H1 (cell line): Measurements from ENCODE around the gene DOCK1. TPM values are rescaled to one million over a fixed set of nuclear protein-coding genes. Genes with fewer than 3 reads are reported as not detected.

Source experiments
- CTCF ChIA-PET: fragments of 300-600 bp; sonication (Branson Sonifier 250); formaldehyde crosslinking; loops from one replicate; lab custom pipeline; 2021; ENCODE audit not compliant: partially characterized antibody; lab: Charles Lee
- POLR2A ChIA-PET: fragments of 300-600 bp; sonication (Branson Sonifier 250); formaldehyde crosslinking; loops from one replicate; lab custom pipeline; 2021; ENCODE audit warnings: inconsistent platforms; ENCODE audit not compliant: partially characterized antibody; lab: Charles Lee
- DNase-seq, 2 experiments: peaks; one replicate each; pipeline versions ENCODE4 v3.0.0 to v3.0.0-alpha.2; 2010 to 2022; ENCODE audit warnings: low spot score in 2 of 2, low read depth in 1 of 2, mixed read lengths in 1 of 2
- FAIRE-seq: peaks from 2 replicates; lab custom pipeline; 2011; peaks lifted over from hg19 to GRCh38; lab: Jason Lieb, UNC
- H2AFZ ChIP-seq: 2 replicates; pipeline ENCODE4 v1.8.1; 2012; ENCODE audit warnings: low read length, inconsistent platforms
- H2AK5ac ChIP-seq: 2 replicates; pipeline ENCODE4 v1.6.1; 2013; ENCODE audit warnings: low read depth, low read length
- H2BK120ac ChIP-seq: replicated peaks from 2 replicates; pipeline ENCODE3; 2013; ENCODE audit warnings: low read depth, low read length, inconsistent platforms
- H2BK12ac ChIP-seq: 2 replicates; pipeline ENCODE4 v1.6.1; 2013; ENCODE audit warnings: low read depth, low read length
- H2BK15ac ChIP-seq: 2 replicates; pipeline ENCODE4 v1.6.1; 2013; ENCODE audit warnings: low read length
- H2BK20ac ChIP-seq: 2 replicates; pipeline ENCODE4 v1.6.1; 2013; ENCODE audit warnings: low read length
- H2BK5ac ChIP-seq: 2 replicates; pipeline ENCODE4 v1.6.1; 2013; ENCODE audit warnings: low read depth, low read length
- H3K14ac ChIP-seq: 2 replicates; pipeline ENCODE4 v1.6.1; 2013; ENCODE audit warnings: inconsistent platforms; ENCODE audit not compliant: insufficient read length
- H3K18ac ChIP-seq: 2 replicates; pipeline ENCODE4 v1.6.1; 2013; ENCODE audit warnings: low read length; ENCODE audit errors: extremely low read depth
- H3K23ac ChIP-seq: 2 replicates; pipeline ENCODE4 v1.6.1; 2013; ENCODE audit warnings: inconsistent platforms; ENCODE audit not compliant: insufficient read length
- H3K23me2 ChIP-seq: 2 replicates; pipeline ENCODE4 v1.6.1; 2013; ENCODE audit warnings: low read depth, low read length
- H3K27ac ChIP-seq: 2 replicates; pipeline ENCODE4 v1.6.1; 2011; ENCODE audit warnings: low read depth, low read length, inconsistent platforms
- H3K27me3 ChIP-seq, 4 experiments: replicated peaks in 1 of 4; 1 replicate in 1 of 4; 2 replicates in 3 of 4; pipeline versions ENCODE4 v1.6.1 to v1.8.1; 2011 to 2013; ENCODE audit warnings: low read length in 3 of 4, mild to moderate bottlenecking in 3 of 4, inconsistent platforms in 2 of 4, mixed read lengths in 2 of 4, moderate library complexity in 1 of 4; ENCODE audit not compliant: control insufficient read depth in 3 of 4, insufficient read depth in 3 of 4; ENCODE audit errors: extremely low read depth in 1 of 4
- H3K36me3 ChIP-seq, 4 experiments: 2 replicates each; pipeline versions ENCODE4 v1.6.1 to v1.8.1; 2011 to 2013; ENCODE audit warnings: mild to moderate bottlenecking in 4 of 4, low read length in 3 of 4, moderate library complexity in 2 of 4, control low read depth in 1 of 4, inconsistent platforms in 1 of 4; ENCODE audit not compliant: insufficient read depth in 4 of 4, control insufficient read depth in 2 of 4
- H3K4ac ChIP-seq: replicated peaks from 2 replicates; pipeline ENCODE3; 2013; ENCODE audit warnings: low read length, low read depth, mixed read lengths, inconsistent platforms; ENCODE audit not compliant: insufficient read length
- H3K4me1 ChIP-seq, 4 experiments: replicated peaks in 1 of 4; 1 replicate in 1 of 4; 2 replicates in 3 of 4; pipeline versions ENCODE4 v1.6.1 to v1.8.1; 2011 to 2013; ENCODE audit warnings: low read length in 3 of 4, inconsistent platforms in 2 of 4, mixed read lengths in 1 of 4; ENCODE audit not compliant: insufficient read depth in 4 of 4, control insufficient read depth in 3 of 4
- H3K4me2 ChIP-seq, 2 experiments: 2 replicates each; pipeline versions ENCODE4 v1.6.1 to v1.8.1; 2011 to 2013; ENCODE audit warnings: low read depth in 2 of 2, low read length in 2 of 2, control low read depth in 1 of 2, inconsistent platforms in 1 of 2, mild to moderate bottlenecking in 1 of 2; ENCODE audit not compliant: insufficient read depth in 1 of 2
- H3K4me3 ChIP-seq, 4 experiments: fragments of 200-600, 300-600 bp in 1 of 4; sonication (generic), shearing (Covaris generic), sonication (Bioruptor Twin) in 1 of 4; 2 replicates each; pipeline versions ENCODE4 v1.5.1 to v1.8.1; 2011 to 2016; ENCODE audit warnings: low read length in 4 of 4, low read depth in 3 of 4, control low read depth in 2 of 4, inconsistent platforms in 2 of 4, mild to moderate bottlenecking in 2 of 4, mixed read lengths in 1 of 4, moderate library complexity in 1 of 4; ENCODE audit not compliant: insufficient read depth in 2 of 4; ENCODE audit errors: extremely low read depth in 1 of 4
- H3K56ac ChIP-seq: replicated peaks from 2 replicates; pipeline ENCODE3; 2013; ENCODE audit warnings: low read depth, mild to moderate bottlenecking, mixed read lengths, low read length, inconsistent platforms; ENCODE audit not compliant: insufficient read length
- H3K79me1 ChIP-seq: 2 replicates; pipeline ENCODE4 v1.6.1; 2013; ENCODE audit warnings: low read depth, low read length, control low read depth
- H3K79me2 ChIP-seq, 2 experiments: 2 replicates each; pipeline versions ENCODE4 v1.6.1 to v1.8.1; 2012 to 2013; ENCODE audit warnings: low read length in 2 of 2, mild to moderate bottlenecking in 2 of 2, inconsistent platforms in 1 of 2; ENCODE audit not compliant: insufficient read depth in 2 of 2, control insufficient read depth in 1 of 2
- H3K9ac ChIP-seq, 4 experiments: replicated peaks in 1 of 4; 1 replicate in 1 of 4; 2 replicates in 3 of 4; pipeline versions ENCODE4 v1.6.1 to v1.8.1; 2011 to 2013; ENCODE audit warnings: low read depth in 3 of 4, low read length in 3 of 4, control low read depth in 2 of 4, mild to moderate bottlenecking in 2 of 4, moderate library complexity in 2 of 4, inconsistent platforms in 1 of 4; ENCODE audit errors: extremely low read depth in 1 of 4
- H3K9me3 ChIP-seq, 2 experiments: 2 replicates each; pipeline versions ENCODE4 v1.6.1 to v1.8.1; 2012 to 2013; ENCODE audit warnings: mild to moderate bottlenecking in 2 of 2, moderate library complexity in 2 of 2, control low read depth in 1 of 2, inconsistent platforms in 1 of 2, low read depth in 1 of 2, low read length in 1 of 2, mixed read lengths in 1 of 2; ENCODE audit not compliant: insufficient read depth in 2 of 2
- H4K20me1 ChIP-seq, 2 experiments: replicated peaks in 1 of 2; 2 replicates each; pipeline versions ENCODE3 to v1.8.1; 2011 to 2013; ENCODE audit warnings: inconsistent platforms in 2 of 2, low read length in 2 of 2, mild to moderate bottlenecking in 1 of 2; ENCODE audit not compliant: insufficient read depth in 2 of 2, control insufficient read depth in 1 of 2
- H4K5ac ChIP-seq: 2 replicates; pipeline ENCODE4 v1.6.1; 2013; ENCODE audit warnings: low read length, low read depth, mixed read lengths, inconsistent platforms; ENCODE audit not compliant: insufficient read length
- H4K8ac ChIP-seq: 2 replicates; pipeline ENCODE4 v1.8.0; 2013; ENCODE audit warnings: mild to moderate bottlenecking, moderate library complexity, low read length, inconsistent platforms; ENCODE audit not compliant: insufficient read depth; ENCODE audit errors: extremely low read depth
- H4K91ac ChIP-seq: replicated peaks from 2 replicates; pipeline ENCODE3; 2013; ENCODE audit warnings: low read length, mixed read lengths, inconsistent platforms; ENCODE audit not compliant: insufficient read length
- BCL11A ChIP-seq, 2 experiments: IDR thresholded peaks; one replicate each; pipeline ENCODE4 v1.6.1; 2011; ENCODE audit warnings: low read depth in 2 of 2, low read length in 2 of 2, mild to moderate bottlenecking in 2 of 2
- CHD1 ChIP-seq: IDR thresholded peaks from 2 replicates; pipeline ENCODE4 v1.6.1; 2012; ENCODE audit warnings: low read depth, low read length, improper control_type of control experiment
- CHD2 ChIP-seq: IDR thresholded peaks from 2 replicates; pipeline ENCODE4 v1.6.1; 2012; ENCODE audit warnings: low read length, improper control_type of control experiment
- GTF2F1 ChIP-seq: IDR thresholded peaks from 2 replicates; pipeline ENCODE4 v1.6.1; 2012; ENCODE audit warnings: low read depth, low read length, improper control_type of control experiment, borderline replicate concordance
- SUZ12 ChIP-seq: fragments of 200-600 bp; sonication (generic); IDR thresholded peaks from 2 replicates; pipeline ENCODE4 v1.6.1; 2012; ENCODE audit warnings: mild to moderate bottlenecking, inconsistent platforms, low read length, moderate library complexity, mixed read lengths
- TCF12 ChIP-seq: IDR thresholded peaks from 2 replicates; pipeline ENCODE4 v1.6.1; 2011; ENCODE audit warnings: low read depth, mild to moderate bottlenecking, low read length
- WGBS, 2 experiments: shearing (Covaris generic) in 1 of 2; methylation state at CpG; one replicate each; pipeline versions ENCODE4 v1.1.6 to v1.1.7; 2013 to 2015; ENCODE audit warnings: low lambda C conversion rate in 2 of 2, mixed read lengths in 2 of 2, inconsistent platforms in 1 of 2, low coverage in 1 of 2, missing lambda C conversion rate in 1 of 2; ENCODE audit not compliant: insufficient replicate concordance in 2 of 2, insufficient coverage in 1 of 2, insufficient read length in 1 of 2; ENCODE audit errors: extremely low coverage in 1 of 2, missing lambda C conversion rate in 1 of 2; 5-methylcytosine and 5-hydroxymethylcytosine counted together
- polyA plus RNA-seq, 7 experiments: library from polyadenylated mRNA; depleted of rRNA in 3 of 7; stranded (reverse) in 5 of 7; unstranded in 2 of 7; fragments of >200 nt in 5 of 7; fragments of 200-250 nt in 2 of 7; gene quantifications; 1 replicate in 5 of 7; 2 replicates in 1 of 7; 4 replicates in 1 of 7; pipeline versions ENCODE4 v1.2.1 to v1.2.3, GENCODE V29; 2011 to 2013; ENCODE audit warnings: missing spikeins in 2 of 7, mixed read lengths in 2 of 7
- total RNA-seq: library from RNA; stranded (reverse); fragmentation: NEBNext Ultra II Directional; extraction: Animal tissue kit (Norgen Biotek cat#: 25700); gene quantifications from 2 replicates; pipeline ENCODE4 v1.2.1, GENCODE V29; 2021

The DOCK1 gene
- total and polyA plus RNA-seq, 2 of the 8 experiments (the other 6 are each of a cell fraction or from before 2014, with no cell fraction given) = 11.6 to 53.0 TPM

DNA sequence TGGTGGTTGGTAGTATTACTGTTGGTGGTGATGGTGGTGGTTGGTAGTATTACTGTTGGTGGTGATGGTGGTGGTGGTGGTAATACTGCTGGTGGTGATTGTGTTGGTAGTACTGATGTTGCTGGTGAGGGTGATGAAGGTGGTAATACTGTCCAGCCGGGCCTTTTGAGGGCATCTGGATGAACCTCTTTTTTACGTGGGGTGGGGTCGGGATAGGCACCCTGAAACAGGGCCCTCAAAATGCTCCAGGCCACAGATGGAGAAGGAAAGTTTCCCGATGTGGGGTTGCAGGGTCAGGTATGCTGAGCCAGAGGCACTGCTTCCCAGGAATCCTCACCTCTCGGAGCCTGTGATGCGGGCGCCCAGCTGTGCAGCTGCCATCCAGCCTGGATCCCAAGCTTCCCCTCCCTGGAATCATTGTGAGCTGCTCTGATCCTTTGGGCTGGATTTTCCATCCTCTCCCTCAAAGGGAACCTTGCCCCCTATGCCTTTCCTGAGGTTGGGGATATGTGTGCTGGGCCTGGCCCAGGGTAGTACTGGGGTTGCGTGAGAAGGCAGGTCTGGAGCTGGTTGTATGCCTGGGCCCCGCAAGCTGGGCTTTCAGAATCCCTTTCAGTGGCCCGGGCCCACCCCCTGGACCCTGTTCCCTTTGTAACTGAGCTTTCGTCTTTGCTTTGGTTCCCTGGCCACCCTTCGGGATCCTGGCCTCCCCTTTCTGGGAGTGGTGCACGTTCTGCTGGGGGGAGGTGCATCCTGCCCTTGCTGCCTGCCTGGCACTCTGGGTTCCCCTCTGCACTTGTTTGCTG lies 43.3 kb downstream of the DOCK1 start:
- Histone ChIP-seq H4K5ac (no peak overlapping the region), H3K9ac (no peak overlapping the region), H3K4me2 (no peak overlapping the region), H3K23me2 (peaks cover 26% of the 10 kb centered on the region; the same call in 1 of the 2 replicates), H3K79me1 (peaks cover 15% of the 10 kb centered on the region), H3K79me2 (peaks cover 55 to 90% of the 10 kb centered on the region in 2 experiments), H3K23ac (no peak overlapping the region), H3K4me3 (no peak overlapping the region), H2BK120ac (no peak overlapping the region), H4K20me1 (peaks cover 0 to 9% of the 10 kb centered on the region in 2 experiments), H2BK12ac (no peak overlapping the region), H2BK15ac (no peak overlapping the region), H4K91ac (no peak overlapping the region), H3K36me3 (peaks cover 0 to 8% (median 3%) of the 10 kb centered on the region in 4 experiments; a peak in 3 of 8 replicates), H2AK5ac (no peak overlapping the region), H3K56ac (no peak overlapping the region), H3K14ac (no peak overlapping the region), H4K8ac (no peak overlapping the region), H3K27ac (no peak overlapping the region), H2BK20ac (no peak overlapping the region), H3K18ac (no peak overlapping the region), H2AFZ (no peak overlapping the region), H3K4me1 (no peaks in the 10 kb centered on the region), H2BK5ac (no peak overlapping the region; the same call in 1 of the 2 replicates), H3K9me3 (peaks cover 14 to 33% of the 10 kb centered on the region in 2 experiments), H3K27me3 (no peaks in the 10 kb centered on the region), H3K4ac (no peak overlapping the region)
- FAIRE-seq = no peak
- ChIA-PET POLR2A (no interaction called here), CTCF (no interaction called here)
- no peak for DNase-seq
- 97% methylated on average over 11 of the region's 13 CpGs; no CpG with 5 or more reads in 1 of the 2 experiments for WGBS, 2 experiments
- TF ChIP-seq GTF2F1 = no peak
- TF ChIP-seq SUZ12 = no peak
- no peak for TF ChIP-seq BCL11A (IDR thresholded peaks at IDR 0.05; ENCODE audit: low read depth in 2 of 2, low read length in 2 of 2)
- no peak for TF ChIP-seq CHD2
- TF ChIP-seq TCF12 = no peak
- no peak for TF ChIP-seq CHD1
